SK-N-SH (cell line): ENCODE data around the gene IL4. TPM values are rescaled to one million over a fixed set of nuclear protein-coding genes. Genes with fewer than 3 reads are reported as not detected.

Experiments
- CTCF ChIA-PET: fragments of 300-600, 350-600 bp; formaldehyde crosslinking; extraction: SDS; loops from one replicate; lab custom pipeline; 2021; lab: Yijun Ruan, JAX
- POLR2A ChIA-PET: fragments of 350-600 bp; sonication (Branson Sonifier 250); formaldehyde crosslinking; extraction: SDS; loops from one replicate; lab custom pipeline; 2020; ENCODE audit warnings: antibody characterized with exemption, inconsistent platforms; lab: Yijun Ruan, JAX
- DNase-seq: peaks from one replicate; pipeline ENCODE4 v3.0.0; 2012
- H2AFZ ChIP-seq: fragments of 200-600 bp; sonication (generic); 2 replicates; pipeline ENCODE4 v1.8.1; 2016; ENCODE audit warnings: antibody characterized with exemption, mild to moderate bottlenecking, low read depth
- H3F3A ChIP-seq: fragments of 200-600 bp; sonication (generic); replicated peaks from 2 replicates; pipeline ENCODE3; 2016; ENCODE audit warnings: antibody characterized with exemption, mild to moderate bottlenecking; ENCODE audit not compliant: insufficient read depth
- H3K27ac ChIP-seq, 2 experiments: fragments of 200-500 bp in 1 of 2; fragments of 200-600 bp in 1 of 2; sonication (Bioruptor generic) in 1 of 2; sonication (generic), shearing (Covaris generic) in 1 of 2; 2 replicates each; pipeline versions ENCODE4 v1.5.1 to v1.6.1; 2014 to 2016; ENCODE audit warnings: low read depth in 2 of 2, inconsistent platforms in 1 of 2, low read length in 1 of 2, mild to moderate bottlenecking in 1 of 2, mixed read lengths in 1 of 2
- H3K27me3 ChIP-seq: fragments of 200-600 bp; sonication (generic), shearing (Covaris generic); 2 replicates; pipeline ENCODE4 v1.6.1; 2016; ENCODE audit warnings: mixed run types; ENCODE audit not compliant: insufficient read depth
- H3K36me3 ChIP-seq, 2 experiments: fragments of 200-500 bp in 1 of 2; fragments of 200-600 bp in 1 of 2; sonication (Bioruptor generic) in 1 of 2; sonication (generic) in 1 of 2; replicated peaks in 1 of 2; 2 replicates each; pipeline versions ENCODE3 to v1.5.1; 2014 to 2016; ENCODE audit warnings: low read length in 1 of 2, mild to moderate bottlenecking in 1 of 2; ENCODE audit not compliant: insufficient read depth in 2 of 2, control insufficient read depth in 1 of 2
- H3K4me1 ChIP-seq, 2 experiments: fragments of 200-500 bp in 1 of 2; fragments of 200-600 bp in 1 of 2; sonication (Bioruptor generic) in 1 of 2; sonication (generic), shearing (Covaris generic) in 1 of 2; 2 replicates each; pipeline versions ENCODE4 v1.5.1 to v1.6.1; 2014 to 2016; ENCODE audit warnings: low read depth in 1 of 2, low read length in 1 of 2, mixed run types in 1 of 2; ENCODE audit not compliant: insufficient read depth in 2 of 2, control insufficient read depth in 1 of 2
- H3K4me2 ChIP-seq: fragments of 200-600 bp; sonication (generic), shearing (Covaris generic); 2 replicates; pipeline ENCODE4 v1.6.1; 2017; ENCODE audit warnings: mixed run types
- H3K4me3 ChIP-seq, 2 experiments: fragments of 200-500 bp in 1 of 2; fragments of 200-600 bp in 1 of 2; sonication (Bioruptor generic) in 1 of 2; sonication (generic), shearing (Covaris generic) in 1 of 2; 2 replicates each; pipeline versions ENCODE4 v1.5.1 to v1.8.1; 2014 to 2016; ENCODE audit warnings: low read depth in 2 of 2, inconsistent platforms in 1 of 2, low read length in 1 of 2, mild to moderate bottlenecking in 1 of 2, mixed read lengths in 1 of 2, moderate library complexity in 1 of 2
- H3K79me2 ChIP-seq: fragments of 200-600 bp; sonication (generic); 2 replicates; pipeline ENCODE4 v1.8.1; 2017; ENCODE audit warnings: mild to moderate bottlenecking; ENCODE audit not compliant: insufficient read depth
- H3K9ac ChIP-seq: fragments of 200-600 bp; sonication (generic); 2 replicates; pipeline ENCODE4 v1.6.1; 2017; ENCODE audit warnings: mixed run types
- H3K9me2 ChIP-seq: fragments of 200-600 bp; sonication (generic); 2 replicates; pipeline ENCODE4 v1.6.1; 2017; ENCODE audit warnings: mixed run types
- H3K9me3 ChIP-seq: fragments of 200-600 bp; sonication (generic); 2 replicates; pipeline ENCODE4 v1.6.1; 2017; ENCODE audit warnings: mixed run types, mild to moderate bottlenecking, moderate library complexity
- H4K20me1 ChIP-seq: fragments of 200-600 bp; sonication (generic); 2 replicates; pipeline ENCODE4 v1.6.1; 2017; ENCODE audit warnings: mild to moderate bottlenecking, mixed run types; ENCODE audit not compliant: insufficient read depth
- CHD2 ChIP-seq: fragments of 150-350 bp; IDR thresholded peaks from 2 replicates; pipeline ENCODE4 v1.6.1; 2018; ENCODE audit warnings: low read length; ENCODE audit not compliant: partially characterized antibody
- ELF1 ChIP-seq: IDR thresholded peaks from 2 replicates; pipeline ENCODE4 v1.4.0; 2012
- EZH2phosphoT487 ChIP-seq: fragments of 200-600 bp; sonication (generic); IDR thresholded peaks from 2 replicates; pipeline ENCODE4 v1.6.1; 2017; ENCODE audit warnings: low read depth, mixed run types, mild to moderate bottlenecking, antibody characterized with exemption, moderate library complexity, borderline replicate concordance
- FOSL2 ChIP-seq: IDR thresholded peaks from 2 replicates; pipeline ENCODE4 v1.4.0; 2012; ENCODE audit warnings: low read depth, mild to moderate bottlenecking, moderate library complexity, borderline replicate concordance
- FOXM1 ChIP-seq: IDR thresholded peaks from 2 replicates; pipeline ENCODE4 v1.4.0; 2012; ENCODE audit warnings: low read depth, mild to moderate bottlenecking
- GATA2 ChIP-seq: sonication (generic); formaldehyde crosslinking; IDR thresholded peaks from 2 replicates; pipeline ENCODE4 v1.5.0; 2020; ENCODE audit warnings: mild to moderate bottlenecking, missing genetic modification reagents
- IRF3 ChIP-seq: fragments of 150-350 bp; IDR thresholded peaks from 2 replicates; pipeline ENCODE4 v1.6.1; 2016; ENCODE audit warnings: mild to moderate bottlenecking, low read depth, low read length
- MAX ChIP-seq: IDR thresholded peaks from 2 replicates; pipeline ENCODE4 v1.4.0; 2012; ENCODE audit warnings: low read depth
- MEF2A ChIP-seq: IDR thresholded peaks from 2 replicates; pipeline ENCODE4 v1.4.0; 2012; ENCODE audit warnings: low read depth, borderline replicate concordance
- MXI1 ChIP-seq: IDR thresholded peaks from 2 replicates; pipeline ENCODE4 v1.6.1; 2012; ENCODE audit warnings: mild to moderate bottlenecking, low read depth, low read length, improper control_type of control experiment
- NRF1 ChIP-seq: IDR thresholded peaks from 2 replicates; pipeline ENCODE4 v1.6.1; 2012; ENCODE audit warnings: low read depth, mild to moderate bottlenecking, low read length
- RAD21 ChIP-seq: IDR thresholded peaks from 2 replicates; pipeline ENCODE4 v1.6.1; 2012; ENCODE audit warnings: mild to moderate bottlenecking, low read length
- RCOR1 ChIP-seq: fragments of 150-350 bp; IDR thresholded peaks from 2 replicates; pipeline ENCODE4 v1.6.1; 2017; ENCODE audit warnings: antibody characterized with exemption, low read length
- RXRA ChIP-seq: IDR thresholded peaks from 2 replicates; pipeline ENCODE4 v1.4.0; 2012; ENCODE audit warnings: low read depth, mild to moderate bottlenecking, borderline replicate concordance
- SIN3A ChIP-seq: IDR thresholded peaks from 2 replicates; pipeline ENCODE4 v1.6.1; 2012; ENCODE audit warnings: low read depth, mild to moderate bottlenecking, low read length, moderate library complexity, borderline replicate concordance
- SMC3 ChIP-seq: IDR thresholded peaks from 2 replicates; pipeline ENCODE4 v1.6.1; 2012; ENCODE audit warnings: low read depth, low read length, improper control_type of control experiment
- TCF12 ChIP-seq: IDR thresholded peaks from 2 replicates; pipeline ENCODE4 v1.4.0; 2012
- TEAD4 ChIP-seq: IDR thresholded peaks from 2 replicates; pipeline ENCODE4 v1.4.0; 2012; ENCODE audit warnings: mild to moderate bottlenecking, borderline replicate concordance; ENCODE audit not compliant: insufficient read depth
- USF1 ChIP-seq: IDR thresholded peaks from 2 replicates; pipeline ENCODE4 v1.4.0; 2012; ENCODE audit warnings: low read depth, borderline replicate concordance
- USF2 ChIP-seq: fragments of 150-350 bp; IDR thresholded peaks from 2 replicates; pipeline ENCODE4 v1.6.1; 2017; ENCODE audit warnings: antibody characterized with exemption, low read length, low read depth, borderline replicate concordance
- YY1 ChIP-seq: IDR thresholded peaks from 2 replicates; pipeline ENCODE4 v1.4.0; 2012; ENCODE audit warnings: low read depth, mild to moderate bottlenecking
- WGBS: methylation state at CpG from one replicate; pipeline ENCODE4 v1.1.6; 2017; ENCODE audit warnings: low lambda C conversion rate; 5-methylcytosine and 5-hydroxymethylcytosine counted together
- polyA plus RNA-seq, 3 experiments: library from polyadenylated mRNA; depleted of rRNA; stranded (reverse); fragments of >200 nt; gene quantifications; 2 replicates each; pipeline ENCODE4 v1.2.3, GENCODE V29; 2012

The IL4 gene
- polyA plus RNA-seq, 1 of the 3 experiments (the other 2 are of a cell fraction) = not detected

- H3K9ac ChIP-seq = no peak overlapping the region
- no peaks in the 10 kb centered on the region for H3K9me3 ChIP-seq
- H3K9me2 ChIP-seq = no peaks in the 10 kb centered on the region
- no peaks in the 10 kb centered on the region for H3K36me3 ChIP-seq
- no peak overlapping the region for H3K4me2 ChIP-seq
- H3K4me3 ChIP-seq = no peak overlapping the region
- no peaks in the 10 kb centered on the region for H3K27me3 ChIP-seq
- H4K20me1 ChIP-seq = no peaks in the 10 kb centered on the region
- no peaks in the 10 kb centered on the region for H3F3A ChIP-seq
- ChIA-PET POLR2A (no interaction called here), CTCF (interaction anchor here (1.5 kb wide), 1 partner anchor 134 kb away, joined by 5 read pairs; no protein-coding TSS in a partner anchor)
- no peaks in the 10 kb centered on the region for H3K79me2 ChIP-seq
- no peak for DNase-seq
- no peak for TF ChIP-seq GATA2 (CRISPR knock-in tag)
- TF ChIP-seq MEF2A = no peak
- TF ChIP-seq IRF3 = no peak
- no peak for TF ChIP-seq USF1
- TF ChIP-seq SMC3 = no peak
- no peak for TF ChIP-seq TCF12
- TF ChIP-seq MXI1 = no peak
- no peak for TF ChIP-seq TEAD4
- TF ChIP-seq CHD2 = no peak
- no peak for TF ChIP-seq SIN3A
- TF ChIP-seq MAX = no peak
- no peak for TF ChIP-seq RXRA
- no peak for TF ChIP-seq ELF1
- TF ChIP-seq RAD21 = no peak
- H3K27ac ChIP-seq = no peak overlapping the region
- no peak overlapping the region for H2AFZ ChIP-seq
- no peaks in the 10 kb centered on the region for H3K4me1 ChIP-seq
- whole genome bisulfite sequencing = 100% methylated on average over 3 of the region's 3 CpGs
Observed at GRCh38 chr5:132686193-132686592, 12.4 kb downstream of the IL4 start.

- POLR2A ChIA-PET = no interaction called here
Observed at GRCh38 chr5:132687995-132688394, 14.2 kb downstream of the IL4 start.

More at GRCh38 chr5:132687995-132688394, 14.2 kb downstream of the IL4 start:
- Histone ChIP-seq H3K27ac (no peak overlapping the region), H2AFZ (no peak overlapping the region), H3K79me2 (no peaks in the 10 kb centered on the region), H3K9me3 (no peaks in the 10 kb centered on the region), H3K27me3 (no peaks in the 10 kb centered on the region), H3K4me3 (no peak overlapping the region), H3K36me3 (peaks cover 0 to 7% of the 10 kb centered on the region in 2 experiments), H4K20me1 (no peaks in the 10 kb centered on the region), H3K4me2 (no peak overlapping the region), H3K9ac (no peak overlapping the region), H3F3A (no peaks in the 10 kb centered on the region), H3K4me1 (no peaks in the 10 kb centered on the region), H3K9me2 (no peaks in the 10 kb centered on the region)
- 89% methylated on average over 5 of the region's 5 CpGs for WGBS
- DNase-seq = no peak
- TF ChIP-seq TCF12 = no peak
- TF ChIP-seq FOSL2 = no peak
- no peak for TF ChIP-seq NRF1
- no peak for TF ChIP-seq YY1
- TF ChIP-seq EZH2phosphoT487 = no peak
- no peak for TF ChIP-seq USF1
- no peak for TF ChIP-seq FOXM1
- TF ChIP-seq GATA2 (CRISPR knock-in tag) = no peak
- no peak for TF ChIP-seq MAX
- TF ChIP-seq RCOR1 = no peak
- no peak for TF ChIP-seq USF2
- CTCF ChIA-PET = interaction anchor here (0.6 to 1.0 kb wide), 2 partner anchors 18 to 142 kb away, joined by 3 read pairs; no protein-coding TSS in a partner anchor
